ENCODE results near the gene TMEM74B.

The TMEM74B gene

GRCh38 chr20:1205802-1206201, 21.0 kb upstream of the TMEM74B start:
- DNase-seq (ENCODE audit: low read depth), result no peak

GRCh38 chr20:1204576-1204975, 19.8 kb upstream of the TMEM74B start:
- DNase-seq (ENCODE audit: low read depth), result no peak

GRCh38 chr20:1204113-1204512, 19.3 kb upstream of the TMEM74B start:
- DNase-seq (ENCODE audit: low read depth), result no peak

- DNase-seq (ENCODE audit: low read depth), result no peak
These were observed 18.8 kb upstream of the TMEM74B start for GRCh38 chr20:1203630-1204029.

DNA sequence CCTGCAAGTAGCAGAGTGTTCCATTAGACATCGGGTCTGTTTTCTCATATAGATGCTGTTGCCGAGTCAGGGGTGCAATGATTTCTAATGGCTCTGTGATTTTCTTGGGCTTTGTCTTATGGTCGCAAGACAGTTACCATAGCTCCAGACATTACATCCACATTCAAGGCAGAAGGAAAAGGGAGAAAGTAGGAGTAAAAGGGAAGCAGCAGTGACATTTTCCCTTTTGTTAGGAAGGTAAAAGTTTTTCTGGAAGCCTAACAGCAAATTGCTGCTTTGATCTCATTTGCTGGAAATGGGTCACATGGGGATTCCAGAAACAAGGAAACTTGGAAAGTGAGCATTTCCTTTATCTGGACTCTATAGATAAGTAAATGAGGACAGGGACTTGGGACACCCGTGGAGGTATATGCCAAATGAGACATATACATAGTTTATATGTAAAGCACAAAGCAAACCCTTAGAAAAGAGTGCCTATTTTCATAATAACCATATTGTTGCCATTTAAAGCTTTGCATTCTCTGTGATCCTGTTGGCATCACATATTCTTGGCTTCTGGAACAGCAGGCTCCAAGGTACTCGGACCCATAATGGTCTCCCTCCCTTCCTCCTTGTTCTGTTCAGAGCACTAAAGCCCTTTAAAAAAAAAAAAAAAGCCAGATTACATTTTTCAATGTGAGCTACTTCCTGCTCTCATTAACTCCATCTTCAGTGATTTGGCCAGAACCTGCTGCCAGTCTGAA, 18.2 kb upstream of the TMEM74B start, which contains the start of gene C20orf202:
Gene C20orf202 (plus strand): TSS at position 693 of the 743 bp plus-strand sequence. CDS start 132 bp downstream, outside the sequence.
- no peak for DNase-seq (ENCODE audit: low read depth)

DNA sequence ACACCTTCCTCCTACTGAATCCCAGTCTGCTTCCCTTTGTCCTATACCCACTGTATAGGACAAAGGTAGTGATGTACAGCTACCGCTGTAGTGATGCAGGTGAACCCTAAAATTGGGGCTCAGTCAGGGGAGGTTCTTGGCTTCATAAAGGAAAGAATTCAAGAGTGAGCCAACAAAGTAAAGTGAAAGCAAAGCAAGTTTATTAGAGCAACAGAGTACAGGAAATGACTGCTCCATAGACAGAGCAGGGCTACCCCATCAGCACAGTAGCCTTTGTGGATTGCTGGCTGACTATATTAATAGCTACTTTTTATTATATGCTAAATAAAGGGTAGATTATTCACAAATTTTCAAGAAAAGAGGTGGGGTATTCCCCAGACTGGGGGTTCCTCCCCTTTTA, 15.2 kb upstream of the TMEM74B start:
- DNase-seq (ENCODE audit: low read depth), result no peak

DNA sequence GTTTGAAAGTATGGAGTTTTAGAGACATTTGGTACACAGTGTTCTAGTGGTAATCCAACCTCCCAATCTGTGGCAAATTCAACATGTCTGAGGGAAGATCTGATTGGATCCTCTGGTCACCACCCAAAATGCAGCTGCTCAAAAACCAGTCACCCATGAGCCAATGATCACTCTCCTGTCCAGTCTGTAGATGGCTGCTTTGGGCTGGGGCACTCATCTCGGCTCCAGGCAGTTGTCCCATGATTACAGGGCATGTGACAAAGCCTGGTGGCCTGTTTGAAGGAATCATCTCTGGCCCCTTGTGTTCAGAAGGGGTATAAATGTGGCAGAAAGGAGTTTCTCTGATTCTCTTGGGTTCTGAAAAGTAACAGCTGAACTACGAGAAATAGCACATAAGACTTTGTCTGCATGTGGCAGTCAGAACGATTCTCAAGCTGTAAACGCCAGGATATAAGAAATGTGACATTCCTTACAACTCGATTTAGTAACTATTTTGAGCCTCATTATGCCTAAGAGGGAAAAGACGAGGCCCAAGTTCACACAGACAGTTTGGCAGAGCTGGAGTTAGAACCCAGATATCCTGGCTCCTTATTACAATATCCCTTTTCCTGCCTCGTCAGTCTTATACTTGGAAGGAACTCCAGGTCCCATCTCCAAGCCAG, 14.6 kb upstream of the TMEM74B start:
- DNase-seq (ENCODE audit: low read depth), result no peak

DNA sequence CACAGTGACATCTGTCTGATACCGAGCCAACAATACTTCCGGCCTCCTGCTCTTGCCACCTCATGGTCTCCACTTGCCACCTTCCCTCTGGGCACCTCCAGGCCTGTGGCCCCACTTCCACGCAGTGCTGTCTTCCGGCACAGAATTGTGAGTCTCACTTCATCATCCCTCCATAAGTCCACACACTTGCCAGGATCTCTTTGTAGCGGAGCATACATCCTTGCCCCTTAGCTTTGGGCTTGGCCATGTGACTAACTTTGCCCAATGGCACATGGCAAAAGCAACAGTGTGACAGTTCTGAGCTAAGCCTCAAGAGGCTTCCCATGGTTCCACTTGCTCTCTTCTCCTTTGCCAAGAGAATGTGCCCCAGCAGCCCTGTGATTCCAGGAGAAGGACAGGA, 14.0 kb upstream of the TMEM74B start:
- no peak for DNase-seq (ENCODE audit: low read depth)

GRCh38 chr20:1197801-1198200, 13.0 kb upstream of the TMEM74B start:
- DNase-seq (ENCODE audit: low read depth), result no peak

DNA sequence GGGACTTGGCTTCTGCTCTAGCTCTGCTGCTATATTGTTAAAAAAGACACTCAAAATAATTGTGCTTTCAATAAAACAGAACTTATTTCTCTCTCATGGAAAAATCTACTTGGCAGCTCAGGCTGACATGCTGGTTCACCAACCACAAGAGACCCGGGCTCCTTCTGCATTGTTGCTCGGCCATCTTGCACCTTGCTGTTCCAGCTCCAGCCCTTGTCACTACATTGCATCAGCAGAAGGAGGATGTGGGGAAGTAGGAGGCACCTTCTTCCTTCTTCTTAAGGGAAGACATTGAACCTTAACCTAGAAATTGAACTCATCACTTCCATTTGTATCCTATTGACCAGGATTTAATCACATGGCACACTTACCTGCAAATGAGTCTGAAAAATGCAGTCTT, 11.9 kb upstream of the TMEM74B start:
- no peak for DNase-seq (ENCODE audit: low read depth)

GRCh38 chr20:1195226-1195625, 10.4 kb upstream of the TMEM74B start:
- no peak for DNase-seq (ENCODE audit: low read depth)

DNA sequence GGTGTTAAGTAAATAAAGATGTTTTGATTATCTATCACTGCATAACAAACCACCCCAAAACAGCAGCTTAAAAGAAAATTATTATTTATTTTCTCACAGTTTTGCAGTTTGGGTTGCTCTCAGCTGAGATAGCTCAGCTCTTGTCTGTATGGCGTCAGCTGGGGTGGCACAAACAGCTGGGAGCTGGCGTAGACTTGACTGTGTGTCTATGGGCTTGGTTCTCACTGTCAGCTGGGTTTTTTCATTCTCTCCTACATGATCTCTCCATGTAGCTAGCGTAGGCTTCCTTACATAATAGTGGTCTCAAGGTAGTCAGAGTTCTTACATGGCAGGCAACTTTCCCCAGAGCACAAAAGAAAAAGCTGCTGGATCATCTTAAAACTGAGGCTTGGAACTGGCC, 6.5 kb upstream of the TMEM74B start:
- DNase-seq (ENCODE audit: low read depth), result no peak

GRCh38 chr20:1190847-1191246, 6.1 kb upstream of the TMEM74B start:
- DNase-seq (ENCODE audit: low read depth), result no peak

GRCh38 chr20:1189827-1190226, 5.0 kb upstream of the TMEM74B start:
- DNase-seq (ENCODE audit: low read depth), result no peak

GRCh38 chr20:1188347-1188746, 3.6 kb upstream of the TMEM74B start:
- no peak for DNase-seq (ENCODE audit: low read depth)

DNA sequence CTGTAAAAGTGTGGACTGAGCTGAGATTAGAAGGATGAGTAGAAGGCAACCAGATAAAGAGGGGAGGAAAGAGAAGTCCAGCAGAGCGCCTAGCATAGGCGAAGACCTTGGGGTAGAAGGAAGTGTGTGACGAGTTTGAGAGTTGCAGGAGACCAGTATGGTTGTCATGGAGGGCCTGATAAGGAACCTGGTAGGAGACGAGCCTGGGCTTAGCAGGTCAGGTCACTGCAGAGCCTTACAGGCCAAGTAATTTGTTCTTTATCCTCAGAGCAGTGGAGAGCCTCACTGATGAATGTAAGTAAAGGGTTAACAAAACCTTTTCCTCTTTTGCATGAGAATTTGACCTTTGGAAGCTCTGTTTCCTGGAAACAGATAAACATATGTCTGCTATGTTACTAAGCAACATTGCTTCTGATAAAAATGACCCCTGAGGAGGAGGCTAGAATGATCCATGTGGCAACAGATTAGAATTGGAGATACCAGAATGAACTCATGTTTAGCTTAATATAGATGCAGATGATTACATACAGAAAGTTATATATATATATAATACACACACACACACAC, 2.9 kb upstream of the TMEM74B start:
- no peak for DNase-seq (ENCODE audit: low read depth)

GRCh38 chr20:1186367-1186991, 1.7 kb upstream of the TMEM74B start:
- no peak for DNase-seq (ENCODE audit: low read depth)

DNA sequence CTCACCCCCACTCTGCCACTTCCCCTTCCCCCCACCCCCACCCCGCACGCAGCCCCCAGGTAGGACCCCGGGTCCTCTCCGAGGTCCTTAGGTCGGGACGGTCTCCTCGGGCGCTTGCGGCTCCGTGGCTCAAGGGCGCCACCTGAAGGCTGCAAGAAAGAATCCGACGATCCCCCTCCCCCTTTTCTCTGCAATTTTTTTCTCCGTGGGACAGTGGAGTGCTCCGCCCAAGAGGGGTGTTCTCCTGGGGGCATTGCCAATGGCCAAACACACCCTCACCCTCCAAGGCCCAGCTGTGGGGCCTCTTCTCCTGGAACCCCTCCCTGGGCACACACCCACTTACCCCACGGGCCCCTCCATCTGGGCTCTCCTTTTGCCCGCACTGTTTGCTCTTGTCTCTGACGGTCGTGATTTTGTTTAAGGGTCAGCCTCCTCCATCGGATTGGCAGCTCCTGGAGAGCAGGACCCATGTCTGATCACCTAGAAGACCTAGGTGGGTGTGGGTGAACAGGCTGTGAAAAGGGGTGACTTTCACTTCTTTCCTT, 1.1 kb upstream of the TMEM74B start:
- DNase-seq (ENCODE audit: low read depth), result peak; percentile 24

DNA sequence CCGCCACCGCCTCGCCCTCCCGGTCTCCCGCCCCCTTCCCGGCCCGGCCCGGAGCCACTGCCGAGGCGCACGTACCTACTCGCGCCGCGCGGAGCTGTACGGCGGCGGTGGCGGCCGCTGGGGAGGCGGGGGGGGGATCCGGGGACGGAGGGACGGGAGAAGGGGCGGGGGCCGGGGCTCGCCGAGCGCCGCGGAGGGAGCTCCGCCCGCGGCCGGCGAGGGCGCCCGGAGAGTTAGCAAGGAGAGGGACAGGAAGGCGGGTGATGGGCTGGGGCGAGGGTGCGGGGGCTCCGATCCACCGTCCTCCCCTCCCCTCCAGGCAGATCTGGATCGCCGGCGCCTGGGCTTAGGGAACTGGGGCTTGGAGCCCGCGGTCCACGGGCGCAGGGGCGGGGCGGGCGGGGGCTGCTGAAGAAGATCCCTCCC, 548 bp upstream of the TMEM74B start:
- DNase-seq (ENCODE audit: low read depth), result no peak

DNA sequence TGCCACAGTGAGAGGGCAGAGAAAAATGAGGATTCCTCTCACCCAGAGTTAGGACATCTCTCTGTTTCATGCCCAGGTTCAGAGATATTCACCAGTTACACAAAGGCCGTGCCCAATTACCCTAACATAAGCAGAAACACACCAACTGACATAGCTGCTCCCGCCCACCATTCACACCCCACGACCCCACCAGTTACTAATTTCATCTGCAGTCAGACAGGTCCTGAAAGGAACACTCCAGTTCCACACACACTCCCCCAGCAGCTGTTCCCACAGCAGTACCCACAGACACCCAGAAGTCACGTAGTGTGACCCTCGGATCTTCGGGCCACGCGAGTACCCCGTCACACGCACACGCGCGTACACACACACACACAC, 532 bp downstream of the TMEM74B start:
- no peak for DNase-seq (ENCODE audit: low read depth)

DNA sequence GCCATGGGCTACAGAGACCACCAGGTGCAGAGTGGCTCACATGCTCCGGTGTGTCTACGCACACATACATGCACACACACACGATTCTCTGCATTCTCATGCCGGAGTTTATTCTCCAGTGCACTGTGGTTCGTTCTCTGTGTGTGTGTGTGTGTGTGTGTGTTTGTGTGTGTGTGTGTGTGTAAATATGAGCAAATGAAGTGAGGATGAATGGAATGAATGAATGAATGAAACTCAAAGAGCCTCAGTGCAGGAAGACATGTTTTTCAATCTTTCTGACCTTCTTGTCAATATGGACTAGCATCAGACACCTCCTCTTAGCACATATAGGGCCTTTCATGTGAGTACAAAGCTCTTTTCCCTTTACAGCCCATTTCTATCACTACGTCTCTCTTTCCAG, 1.6 kb downstream of the TMEM74B start:
- no peak for DNase-seq (ENCODE audit: low read depth)

DNA sequence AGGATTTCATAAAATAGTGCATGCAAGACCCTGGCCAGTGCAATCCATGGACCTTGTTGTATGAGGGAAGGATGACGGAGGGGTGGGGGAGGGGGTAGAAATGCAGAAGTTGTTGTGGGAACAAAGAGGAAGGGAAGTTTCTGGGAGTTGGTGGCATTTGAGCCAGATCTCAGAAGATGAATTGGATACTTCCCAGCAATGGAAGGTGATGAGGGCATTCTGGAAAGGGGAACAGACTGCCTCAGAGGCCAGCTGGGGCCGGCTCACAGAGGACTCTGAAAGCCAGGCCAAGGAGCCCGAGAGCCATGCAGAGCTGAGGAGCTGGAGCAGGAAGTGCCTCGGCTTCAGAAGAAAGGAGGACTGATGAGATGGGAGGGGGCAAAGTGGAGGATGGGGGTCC, 2.7 kb downstream of the TMEM74B start:
- DNase-seq (ENCODE audit: low read depth), result no peak

DNA sequence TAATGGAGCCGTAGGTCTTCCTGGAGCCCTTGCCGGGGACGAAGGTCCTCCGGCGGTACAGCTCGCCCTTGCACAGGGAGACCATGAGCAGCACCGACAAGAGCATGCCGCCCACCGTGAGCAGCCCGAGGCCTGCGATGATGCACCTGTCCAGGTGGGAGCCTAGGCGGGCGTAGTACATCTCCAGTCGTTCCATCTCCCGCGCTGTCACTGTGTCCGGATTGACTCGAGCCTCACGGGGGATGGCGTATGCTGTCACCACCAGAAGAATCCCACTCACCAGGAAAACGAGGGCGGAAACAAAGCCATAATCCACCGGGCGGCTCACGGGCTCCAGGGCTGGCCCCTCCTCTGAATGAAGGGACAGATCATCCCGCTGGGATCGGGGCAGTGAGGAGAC, 3.8 kb downstream of the TMEM74B start:
- no peak for DNase-seq (ENCODE audit: low read depth)
